ENCODE data around the gene TENT4B.

Gene TENT4B

GRCh38 chr16:50178491-50178941, 25.4 kb downstream of the TENT4B start:
- WGBS (ENCODE audit: extremely low coverage, insufficient coverage, insufficient read length) = no CpG with 5 or more reads among the region's 1 CpG
- Histone ChIP-seq H2BK120ac (ENCODE audit: insufficient read depth, low read length, poor library complexity) (no peak overlapping the region), H3K27ac (ENCODE audit: low read depth, low read length) (no peak overlapping the region), H2BK12ac (ENCODE audit: low read length) (no peak overlapping the region), H4K12ac (ENCODE audit: low read depth, low read length) (no peak overlapping the region), H4K8ac (ENCODE audit: low read depth, low read length) (no peak overlapping the region), H3K23ac (ENCODE audit: low read length) (no peak overlapping the region), H2AFZ (ENCODE audit: insufficient read depth, low read length, poor library complexity) (no peak overlapping the region), H3K9me3 (ENCODE audit: insufficient read depth, low read depth, low read length) (no peaks in the 10 kb centered on the region), H3K4me1 (ENCODE audit: control insufficient read depth in 1 of 2, insufficient read depth in 2 of 2, low read length in 2 of 2) (no peaks in the 10 kb centered on the region), H4K91ac (ENCODE audit: low read depth, low read length) (no peak overlapping the region), H2BK5ac (ENCODE audit: low read depth, low read length, poor library complexity) (no peak overlapping the region), H3K18ac (ENCODE audit: low read length) (no peak overlapping the region), H3K4me3 (ENCODE audit: low read depth, low read length) (no peak overlapping the region), H2AK5ac (ENCODE audit: low read length) (no peak overlapping the region), H3K36me3 (ENCODE audit: control insufficient read depth in 1 of 2, insufficient read depth in 2 of 2, low read length in 2 of 2) (no peaks in the 10 kb centered on the region), H3K4me2 (ENCODE audit: low read length) (no peak overlapping the region), H3K14ac (ENCODE audit: low read length) (no peak overlapping the region), H3K79me2 (ENCODE audit: control insufficient read depth, insufficient read depth, low read length, poor library complexity) (no peaks in the 10 kb centered on the region), H3K9ac (ENCODE audit: low read length) (no peak overlapping the region), H3K27me3 (ENCODE audit: insufficient read depth, low read length) (no peaks in the 10 kb centered on the region), H3K79me1 (ENCODE audit: low read length) (no peaks in the 10 kb centered on the region), H3K4ac (ENCODE audit: low read depth, low read length) (no peak overlapping the region)
- DNase-seq = no peak

GRCh38 chr16:50182441-50182840, 29.3 kb downstream of the TENT4B start:
- Histone ChIP-seq H2AK5ac (ENCODE audit: low read length) (no peak overlapping the region), H2BK12ac (ENCODE audit: low read length) (no peak overlapping the region), H2AFZ (ENCODE audit: insufficient read depth, low read length, poor library complexity) (no peak overlapping the region), H3K23ac (ENCODE audit: low read length) (no peak overlapping the region), H3K14ac (ENCODE audit: low read length) (no peak overlapping the region), H2BK5ac (ENCODE audit: low read depth, low read length, poor library complexity) (no peak overlapping the region), H2BK120ac (ENCODE audit: insufficient read depth, low read length, poor library complexity) (no peak overlapping the region), H4K8ac (ENCODE audit: low read depth, low read length) (no peak overlapping the region), H4K91ac (ENCODE audit: low read depth, low read length) (no peak overlapping the region), H3K9me3 (ENCODE audit: insufficient read depth, low read depth, low read length) (no peaks in the 10 kb centered on the region), H3K27ac (ENCODE audit: low read depth, low read length) (no peak overlapping the region), H3K36me3 (ENCODE audit: control insufficient read depth in 1 of 2, insufficient read depth in 2 of 2, low read length in 2 of 2) (no peaks in the 10 kb centered on the region), H3K9ac (ENCODE audit: low read length) (no peak overlapping the region), H3K4me3 (ENCODE audit: low read depth, low read length) (no peak overlapping the region), H3K4me2 (ENCODE audit: low read length) (no peak overlapping the region), H3K4ac (ENCODE audit: low read depth, low read length) (no peak overlapping the region), H3K79me1 (ENCODE audit: low read length) (no peaks in the 10 kb centered on the region), H3K79me2 (ENCODE audit: control insufficient read depth, insufficient read depth, low read length, poor library complexity) (no peaks in the 10 kb centered on the region), H3K18ac (ENCODE audit: low read length) (no peak overlapping the region), H4K12ac (ENCODE audit: low read depth, low read length) (no peak overlapping the region), H3K27me3 (ENCODE audit: insufficient read depth, low read length) (no peaks in the 10 kb centered on the region), H3K4me1 (ENCODE audit: control insufficient read depth in 1 of 2, insufficient read depth in 2 of 2, low read length in 2 of 2) (no peaks in the 10 kb centered on the region)
- no peak for DNase-seq

- H3K9me3 ChIP-seq (ENCODE audit: insufficient read depth, low read depth, low read length) = no peaks in the 10 kb centered on the region
- peak in 1 of 2 donors; percentile 60 for DNase-seq
- no peak overlapping the region for H2BK5ac ChIP-seq (ENCODE audit: low read depth, low read length, poor library complexity)
- no peak overlapping the region for H3K27ac ChIP-seq (ENCODE audit: low read depth, low read length)
- no peaks in the 10 kb centered on the region for H3K79me1 ChIP-seq (ENCODE audit: low read length)
- no peak overlapping the region for H2BK12ac ChIP-seq (ENCODE audit: low read length)
- H2BK120ac ChIP-seq (ENCODE audit: insufficient read depth, low read length, poor library complexity) = no peak overlapping the region
- H3K4me1 ChIP-seq (ENCODE audit: control insufficient read depth in 1 of 2, insufficient read depth in 2 of 2, low read length in 2 of 2) = no peaks in the 10 kb centered on the region
- no peaks in the 10 kb centered on the region for H3K27me3 ChIP-seq (ENCODE audit: insufficient read depth, low read length)
- no peak overlapping the region for H4K8ac ChIP-seq (ENCODE audit: low read depth, low read length)
- H3K79me2 ChIP-seq (ENCODE audit: control insufficient read depth, insufficient read depth, low read length, poor library complexity) = no peaks in the 10 kb centered on the region
- no peak overlapping the region for H2AK5ac ChIP-seq (ENCODE audit: low read length)
- no peak overlapping the region for H4K12ac ChIP-seq (ENCODE audit: low read depth, low read length)
- H3K23ac ChIP-seq (ENCODE audit: low read length) = no peak overlapping the region
- H3K4me3 ChIP-seq (ENCODE audit: low read depth, low read length) = no peak overlapping the region
- H3K4me2 ChIP-seq (ENCODE audit: low read length) = no peak overlapping the region
- H3K9ac ChIP-seq (ENCODE audit: low read length) = no peak overlapping the region
- no peak overlapping the region for H2AFZ ChIP-seq (ENCODE audit: insufficient read depth, low read length, poor library complexity)
- H3K18ac ChIP-seq (ENCODE audit: low read length) = no peak overlapping the region
- no peaks in the 10 kb centered on the region for H3K36me3 ChIP-seq (ENCODE audit: control insufficient read depth in 1 of 2, insufficient read depth in 2 of 2, low read length in 2 of 2)
- no peak overlapping the region for H4K91ac ChIP-seq (ENCODE audit: low read depth, low read length)
- WGBS (ENCODE audit: extremely low coverage, insufficient coverage, insufficient read length) = no CpG with 5 or more reads among the region's 4 CpGs
- no peak overlapping the region for H3K14ac ChIP-seq (ENCODE audit: low read length)
- H3K4ac ChIP-seq (ENCODE audit: low read depth, low read length) = no peak overlapping the region
These were observed 30.2 kb downstream of the TENT4B start for GRCh38 chr16:50183316-50183715.

- Histone ChIP-seq H2AFZ (ENCODE audit: insufficient read depth, low read length, poor library complexity) (no peak overlapping the region), H3K4ac (ENCODE audit: low read depth, low read length) (no peak overlapping the region), H3K4me2 (ENCODE audit: low read length) (no peak overlapping the region), H4K8ac (ENCODE audit: low read depth, low read length) (no peak overlapping the region), H3K79me2 (ENCODE audit: control insufficient read depth, insufficient read depth, low read length, poor library complexity) (no peaks in the 10 kb centered on the region), H2AK5ac (ENCODE audit: low read length) (no peak overlapping the region), H3K36me3 (ENCODE audit: control insufficient read depth in 1 of 2, insufficient read depth in 2 of 2, low read length in 2 of 2) (no peaks in the 10 kb centered on the region), H3K4me3 (ENCODE audit: low read depth, low read length) (no peak overlapping the region), H3K9me3 (ENCODE audit: insufficient read depth, low read depth, low read length) (no peaks in the 10 kb centered on the region), H2BK120ac (ENCODE audit: insufficient read depth, low read length, poor library complexity) (no peak overlapping the region), H3K4me1 (ENCODE audit: control insufficient read depth in 1 of 2, insufficient read depth in 2 of 2, low read length in 2 of 2) (peaks cover 0 to 2% of the 10 kb centered on the region in 2 experiments), H3K79me1 (ENCODE audit: low read length) (no peaks in the 10 kb centered on the region), H3K18ac (ENCODE audit: low read length) (no peak overlapping the region), H3K27ac (ENCODE audit: low read depth, low read length) (no peak overlapping the region), H4K12ac (ENCODE audit: low read depth, low read length) (no peak overlapping the region), H3K23ac (ENCODE audit: low read length) (no peak overlapping the region), H3K14ac (ENCODE audit: low read length) (no peak overlapping the region), H2BK12ac (ENCODE audit: low read length) (no peak overlapping the region), H2BK5ac (ENCODE audit: low read depth, low read length, poor library complexity) (no peak overlapping the region), H4K91ac (ENCODE audit: low read depth, low read length) (no peak overlapping the region), H3K27me3 (ENCODE audit: insufficient read depth, low read length) (no peaks in the 10 kb centered on the region), H3K9ac (ENCODE audit: low read length) (no peak overlapping the region)
- no CpG with 5 or more reads among the region's 3 CpGs for WGBS (ENCODE audit: extremely low coverage, insufficient coverage, insufficient read length)
- peak in 1 of 2 donors; percentile 58 for DNase-seq
These were observed 31.9 kb downstream of the TENT4B start for GRCh38 chr16:50185005-50185505.
